NCI-H2227 treated with DMSO at 0.1 percent for 48 hours (cell line): Measurements from ENCODE around the gene CLIC5.
A peak's percentile ranks its signal among the peaks of the same experiment; 100 is the strongest.
"Not testable (repeated sequence)": the region's sequence is repeated elsewhere in the genome, so short reads cannot be mapped to it uniquely, and the experiment has no call there.

Experiments used
- DNase-seq: peaks from one replicate; lab custom pipeline; 2025; lab: John Stamatoyannopoulos, UW

Gene CLIC5

DNA sequence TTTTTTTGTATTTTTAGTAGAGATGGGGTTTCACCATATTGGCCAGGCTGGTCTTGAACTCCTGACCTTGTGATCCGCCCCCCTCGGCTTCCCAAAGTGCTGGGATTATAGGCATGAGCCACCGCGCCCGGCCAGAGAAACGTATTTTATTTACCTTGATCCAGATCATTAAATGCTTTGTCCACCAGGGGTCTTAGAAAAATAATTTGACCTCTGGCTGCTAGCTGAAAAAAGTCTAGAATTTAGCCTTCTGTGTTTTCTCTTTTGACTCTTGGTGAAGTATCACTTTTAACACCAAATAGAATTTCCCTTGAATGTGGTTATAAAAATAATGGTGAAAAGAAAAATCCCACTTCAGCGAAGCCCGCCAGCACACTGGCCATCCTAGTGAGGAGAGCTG, 89.2 kb downstream of the CLIC5 start:
- DNase-seq = not testable (repeated sequence)

DNA sequence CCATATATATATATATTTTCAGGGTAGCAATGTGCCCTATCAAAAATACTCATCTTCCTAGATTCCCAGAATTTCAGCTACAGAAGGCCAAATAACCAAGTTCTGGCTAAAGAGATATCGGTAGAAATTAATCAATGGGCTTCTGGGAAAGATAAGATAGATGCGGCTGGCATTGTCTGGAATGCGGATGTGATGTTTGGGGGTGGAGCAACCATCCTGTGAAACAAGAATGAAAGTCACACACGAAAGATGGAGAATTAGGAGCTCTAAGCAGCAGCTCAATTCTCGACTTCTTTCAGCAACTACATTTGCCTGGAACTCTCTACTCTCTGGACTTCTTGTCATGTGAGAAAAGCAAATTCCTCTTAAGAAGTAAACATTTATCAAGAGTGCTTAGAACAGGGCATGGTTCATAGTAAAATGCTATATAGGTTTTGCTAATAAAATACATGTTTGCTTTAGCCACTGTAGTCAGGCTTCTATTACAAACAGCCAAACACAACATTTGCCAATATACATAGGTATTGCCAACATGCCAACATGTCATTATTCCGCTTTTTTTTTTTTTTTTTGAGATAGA, 90.8 kb downstream of the CLIC5 start:
- no peak for DNase-seq

DNA sequence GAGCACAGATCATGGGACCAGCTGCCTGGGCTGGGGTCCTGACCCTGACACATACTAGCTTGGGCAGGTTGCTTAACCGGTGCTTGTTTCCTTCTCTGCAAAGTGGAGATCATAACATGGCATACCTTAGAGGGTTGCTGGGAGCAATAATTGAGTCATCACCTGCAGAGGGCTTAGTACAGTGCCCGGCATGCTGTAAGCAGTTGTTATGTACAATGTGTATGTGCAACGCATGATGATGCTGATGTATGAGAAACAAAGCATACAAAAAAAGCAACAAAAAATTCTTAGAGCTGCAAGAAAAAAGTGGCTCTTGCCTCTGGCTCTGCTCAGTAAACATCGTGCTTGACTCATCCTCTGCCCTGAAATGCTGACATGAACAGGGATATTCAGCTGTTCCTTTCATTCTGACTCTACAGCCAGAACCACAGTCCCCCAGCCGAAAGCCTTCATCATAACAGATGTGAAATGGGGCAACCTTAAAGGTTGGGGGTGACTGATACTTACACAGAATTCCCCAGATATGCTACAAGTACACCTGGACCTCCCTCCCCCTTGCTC, 91.7 kb downstream of the CLIC5 start:
- DNase-seq = no peak

DNA sequence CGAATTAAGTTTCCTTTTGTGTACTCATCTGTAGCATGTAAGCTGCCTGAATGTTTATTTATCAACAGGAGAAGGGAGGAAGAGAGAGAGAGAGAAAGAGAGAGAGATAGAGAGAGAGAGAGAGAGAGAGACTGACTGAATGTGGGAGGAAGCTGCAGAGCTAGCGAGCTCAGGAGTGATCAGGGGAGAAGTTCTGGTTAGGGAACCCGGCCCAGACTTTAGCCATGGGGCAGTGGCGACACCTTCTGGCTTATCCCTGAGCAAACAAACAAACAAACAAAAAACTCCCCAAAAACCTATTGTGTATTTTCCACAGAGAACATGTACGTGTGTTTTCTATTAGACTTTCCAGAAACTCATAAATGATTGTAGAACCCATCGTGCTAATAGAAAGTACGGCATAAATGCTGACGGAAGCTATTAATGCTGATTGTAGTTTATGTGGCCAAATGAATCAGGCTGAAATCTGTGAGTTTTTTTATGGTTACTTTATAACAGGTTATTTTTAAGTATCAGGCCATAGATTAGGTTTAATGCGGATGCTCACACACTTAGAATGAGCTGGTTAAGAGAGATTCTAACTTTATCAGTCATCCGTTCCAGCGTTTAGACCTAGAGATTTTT, 92.8 kb downstream of the CLIC5 start:
- DNase-seq = peak; percentile 71

DNA sequence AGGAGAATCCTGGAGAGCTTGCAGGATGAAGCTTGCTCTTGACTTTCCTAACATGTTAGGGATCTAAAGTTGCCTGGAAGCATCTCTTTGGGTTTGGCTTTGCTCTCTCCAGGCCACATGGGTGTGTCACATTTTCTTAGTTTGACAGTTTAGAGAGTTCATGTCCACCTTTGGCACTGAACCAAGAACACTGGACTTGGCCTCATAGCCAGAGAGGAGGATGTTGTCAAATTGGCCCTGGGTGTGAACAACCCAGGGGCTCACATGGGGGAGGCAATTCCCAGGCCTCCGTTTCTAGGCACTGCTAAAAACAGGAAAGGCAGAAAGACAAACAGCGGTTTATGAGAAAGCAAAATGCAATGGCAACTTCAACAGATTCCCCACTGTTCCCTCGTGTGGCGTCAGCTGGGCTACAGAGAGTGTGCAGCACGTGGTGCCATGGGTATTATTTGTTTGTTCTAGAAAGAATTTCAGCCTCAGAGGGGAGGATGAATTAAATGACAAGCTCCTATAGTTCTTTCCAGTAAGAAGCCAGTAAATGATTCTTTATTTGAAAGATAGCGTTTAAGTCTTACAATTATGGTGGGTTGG, 93.9 kb downstream of the CLIC5 start:
- no peak for DNase-seq

DNA sequence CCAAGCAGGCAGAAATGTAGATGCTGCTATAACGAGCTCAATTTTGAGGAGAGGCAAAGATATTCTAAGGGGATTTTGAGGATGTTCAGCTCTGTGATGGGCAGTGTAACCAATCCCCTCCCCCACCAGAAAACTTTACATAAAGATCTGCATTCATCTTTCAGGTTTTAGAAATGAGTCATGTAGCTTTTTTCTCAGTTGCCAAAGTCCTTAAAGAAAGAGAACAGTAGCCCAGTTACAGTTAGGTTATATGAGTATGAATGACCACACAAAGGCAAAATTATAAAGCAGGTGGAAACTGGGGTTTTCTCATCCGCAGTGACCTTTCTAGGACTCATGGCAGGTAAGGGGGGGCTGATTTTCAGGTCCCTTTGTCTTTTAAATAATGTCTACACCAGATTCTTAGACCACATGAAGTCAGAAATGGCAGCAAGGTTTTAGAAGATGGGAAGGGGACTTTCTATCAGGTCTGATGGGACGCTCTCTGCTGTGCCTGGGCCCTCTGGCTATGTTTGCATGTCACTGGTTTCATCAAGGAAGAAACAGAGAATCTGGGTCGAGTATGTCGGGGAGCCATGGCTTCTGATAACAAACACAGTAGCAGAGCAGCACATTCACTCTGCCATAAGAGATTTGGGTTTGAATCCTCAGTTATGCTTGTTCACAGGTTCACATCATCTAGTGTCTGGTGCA, 94.7 kb downstream of the CLIC5 start:
- DNase-seq = no peak

DNA sequence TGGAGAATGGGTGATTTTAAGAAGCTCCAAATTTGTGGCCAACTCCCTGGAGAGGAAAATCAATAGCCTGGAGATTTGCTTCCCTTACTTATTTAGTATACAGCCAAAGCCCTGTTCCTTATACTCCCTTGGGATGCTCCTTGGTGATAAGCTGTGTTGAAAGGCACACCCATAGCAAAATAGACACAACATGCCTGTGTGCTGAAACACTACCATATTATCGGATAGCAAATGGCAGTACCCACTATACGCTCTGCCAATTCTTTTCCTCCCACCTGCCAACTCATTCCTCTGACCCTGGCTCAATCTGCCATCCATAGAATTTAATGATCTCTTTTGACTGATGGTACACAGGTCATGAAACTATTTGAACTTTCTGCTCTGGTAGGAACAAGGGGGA, 98.2 kb downstream of the CLIC5 start:
- no peak for DNase-seq

DNA sequence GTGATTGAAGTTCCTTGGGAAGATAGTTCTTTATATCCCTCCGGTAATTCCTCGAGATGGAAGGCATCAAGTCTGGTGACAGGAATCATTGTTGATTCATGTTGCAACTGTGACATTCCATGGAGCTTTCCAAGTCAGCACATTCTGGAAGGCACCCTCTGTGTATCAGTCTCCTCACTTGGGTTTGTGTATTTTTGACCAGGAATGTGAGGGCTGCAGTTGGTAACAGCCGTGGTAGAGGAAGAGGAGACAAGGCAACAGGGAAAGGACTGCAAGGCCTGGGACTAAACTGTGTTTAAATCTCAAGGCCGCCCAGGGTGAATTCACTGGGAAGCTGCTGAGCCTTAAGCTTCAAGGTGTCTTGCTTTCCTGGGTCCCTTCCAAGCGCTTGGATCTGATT, 99.0 kb downstream of the CLIC5 start:
- DNase-seq = no peak

DNA sequence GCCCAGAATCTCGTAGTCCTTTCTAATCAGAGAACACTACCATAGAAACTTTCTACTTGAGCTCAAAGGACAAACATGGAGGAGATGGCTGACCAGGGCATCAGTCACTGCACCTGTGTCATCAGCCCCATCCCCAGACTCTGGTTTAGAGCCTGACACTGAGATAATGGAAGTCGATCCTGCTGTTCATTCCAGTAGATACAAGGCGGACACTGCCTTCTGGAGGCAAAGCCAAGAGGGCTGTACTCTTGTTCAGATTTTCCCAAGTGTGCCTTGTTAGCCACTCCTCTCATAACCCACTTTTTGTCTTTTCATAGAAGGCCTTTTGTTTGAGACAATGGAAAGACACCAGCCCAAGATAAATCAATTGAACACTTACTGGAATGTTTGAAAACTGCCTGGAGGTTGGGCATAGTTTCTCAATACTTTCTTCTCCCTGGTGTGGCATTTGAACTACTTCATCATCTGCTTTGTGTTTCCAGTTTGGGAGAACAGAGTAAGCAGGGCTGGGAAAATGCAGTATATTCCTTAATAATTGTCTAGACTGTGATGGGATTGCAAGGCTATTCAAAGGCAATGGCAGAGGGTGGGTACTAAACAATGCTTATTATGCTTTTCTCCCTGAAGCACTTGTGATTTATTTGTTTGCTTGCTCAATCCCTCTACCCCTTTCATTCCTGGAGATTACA, 99.7 kb downstream of the CLIC5 start:
- no peak for DNase-seq

DNA sequence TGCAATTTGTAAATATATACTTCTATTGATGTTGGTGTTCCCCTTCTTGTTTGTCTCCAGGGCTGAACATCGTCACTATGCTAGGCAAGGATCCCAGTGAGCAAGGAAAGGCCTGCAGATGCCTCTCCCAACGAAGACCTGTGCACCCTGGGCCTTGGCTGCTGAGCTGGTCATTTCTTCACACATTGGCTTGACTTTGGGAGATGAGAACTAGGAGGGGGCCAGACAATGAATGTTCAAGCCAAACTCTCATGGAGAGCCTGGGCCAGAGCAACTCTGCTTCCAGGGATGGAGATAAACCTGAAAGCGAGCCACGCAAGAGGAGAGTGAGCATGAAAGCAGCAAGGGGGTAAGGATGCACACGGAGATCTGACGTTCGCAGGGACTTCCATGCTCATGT, 104.0 kb downstream of the CLIC5 start:
- DNase-seq = no peak

DNA sequence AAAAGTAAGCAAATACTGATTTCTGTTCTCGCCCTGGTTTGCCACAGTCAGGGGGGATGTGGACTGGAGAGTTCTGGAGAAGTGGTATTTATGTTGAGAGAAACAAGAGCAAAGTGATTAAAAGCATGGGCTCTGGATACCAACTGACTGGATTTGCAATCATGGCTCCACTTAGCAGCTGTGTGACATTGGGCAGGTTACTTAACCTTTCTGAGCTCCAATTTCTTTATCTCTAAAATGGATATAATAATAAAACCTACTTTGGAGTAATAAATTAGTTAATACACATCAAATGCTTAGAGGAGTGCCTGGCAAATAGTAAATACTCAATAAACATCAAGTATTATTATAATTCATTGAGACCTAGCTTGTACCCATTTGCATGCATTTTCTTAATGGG, 111.7 kb downstream of the CLIC5 start:
- DNase-seq = no peak

DNA sequence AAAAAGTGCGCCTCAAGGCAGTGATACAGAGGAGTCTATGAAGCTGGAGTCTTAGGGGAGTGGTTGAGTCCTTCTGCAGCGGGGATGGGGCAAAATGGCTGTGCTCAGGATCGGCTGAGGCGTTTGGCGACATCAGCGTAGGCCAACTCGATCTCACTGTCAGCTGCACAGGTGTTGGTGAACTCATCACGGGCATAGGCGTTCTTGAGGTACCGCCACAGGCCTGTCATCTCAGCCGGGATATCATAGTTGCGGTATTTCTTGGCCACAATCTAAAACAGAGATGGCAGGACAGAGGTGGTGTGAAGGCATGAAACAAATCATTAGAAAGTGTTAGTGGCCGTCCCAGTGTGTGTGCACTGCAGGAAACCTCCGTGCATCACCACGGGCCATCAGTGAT, 112.7 kb downstream of the CLIC5 start:
- DNase-seq = no peak

DNA sequence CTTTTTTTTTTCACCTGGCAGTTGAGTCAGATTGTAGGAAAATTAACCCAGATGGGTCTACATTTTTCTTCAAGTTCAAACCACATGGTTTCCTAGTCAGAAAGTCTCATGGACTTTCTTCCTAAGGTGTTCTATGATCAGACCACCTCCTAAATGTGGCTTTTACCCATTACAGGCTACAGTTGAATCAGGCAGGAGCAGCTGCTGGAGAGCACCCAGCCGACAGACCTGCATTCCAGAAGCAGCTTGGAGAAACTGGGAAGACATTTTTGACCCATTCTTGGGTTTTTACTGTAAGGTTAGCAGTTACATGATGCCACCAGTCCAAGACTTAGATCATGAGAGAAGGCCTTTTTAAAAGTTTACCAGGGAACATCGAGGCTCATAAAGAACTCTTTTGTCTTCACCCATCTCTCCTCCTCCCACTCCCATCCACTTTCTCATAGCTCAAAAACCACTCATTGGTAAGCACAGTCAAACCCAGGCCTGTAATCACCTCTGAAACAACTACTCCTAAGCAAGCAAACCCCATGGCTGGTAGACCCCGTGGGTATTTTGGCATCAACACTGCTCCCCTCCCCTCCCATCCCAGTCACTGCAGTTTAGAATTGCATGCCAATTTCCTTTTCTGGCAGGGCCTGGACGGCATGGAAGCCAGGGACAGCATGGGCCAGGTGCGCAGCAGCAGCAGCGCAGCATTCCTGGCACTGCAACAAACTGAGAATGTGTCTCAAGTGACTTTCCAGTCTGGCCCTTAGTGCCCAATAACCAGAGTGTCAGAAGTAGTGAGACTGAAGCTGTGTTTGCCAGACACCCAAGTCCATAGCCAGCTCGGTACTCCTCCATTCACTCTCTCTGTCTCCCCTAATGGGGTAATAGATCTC, 113.7 kb downstream of the CLIC5 start:
- no peak for DNase-seq

DNA sequence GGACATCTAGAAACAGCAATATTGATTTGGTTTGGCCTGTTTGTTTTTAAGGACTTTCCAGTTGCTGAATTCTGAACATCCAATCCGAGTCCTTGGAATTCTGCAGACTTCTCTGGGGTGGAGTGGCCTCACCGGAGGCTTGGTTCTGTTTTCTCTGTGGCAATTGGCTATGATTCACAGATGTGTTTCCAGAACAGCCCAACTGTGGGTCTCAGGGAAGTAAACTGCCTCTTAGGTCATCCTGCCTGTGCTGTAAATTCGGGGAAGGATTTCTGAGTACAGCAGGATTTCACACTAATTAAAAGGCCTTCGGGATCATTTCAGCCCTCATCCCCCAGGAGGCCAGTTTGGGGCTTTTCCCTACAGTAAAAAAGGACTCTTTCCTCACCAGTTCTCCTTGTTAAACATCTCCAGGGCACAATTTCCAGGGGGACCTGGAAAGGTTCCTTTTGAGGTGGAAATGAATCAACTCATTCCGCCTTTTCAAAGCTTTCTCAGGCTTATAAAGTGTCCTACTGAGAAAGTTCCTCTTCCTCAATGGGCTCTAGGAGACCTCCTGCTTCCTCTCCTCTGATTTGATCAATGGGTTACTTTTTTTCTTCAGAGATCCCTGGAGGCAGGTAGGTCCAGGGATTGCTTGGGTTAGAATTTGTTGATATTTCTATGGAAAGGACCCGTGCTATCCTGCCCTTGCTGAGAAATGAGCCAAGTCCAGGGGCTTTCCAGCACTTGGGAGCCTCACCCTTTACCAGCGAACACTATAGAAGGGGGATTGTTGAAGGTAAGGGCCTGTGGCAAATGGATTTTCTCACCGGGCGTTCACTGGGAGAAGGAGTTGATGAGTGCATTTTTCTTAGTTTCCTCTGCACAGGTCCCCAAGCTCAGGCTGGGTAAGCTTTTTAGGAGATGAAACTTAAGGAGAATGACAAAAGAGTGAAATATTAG, 114.6 kb downstream of the CLIC5 start:
- no peak for DNase-seq

DNA sequence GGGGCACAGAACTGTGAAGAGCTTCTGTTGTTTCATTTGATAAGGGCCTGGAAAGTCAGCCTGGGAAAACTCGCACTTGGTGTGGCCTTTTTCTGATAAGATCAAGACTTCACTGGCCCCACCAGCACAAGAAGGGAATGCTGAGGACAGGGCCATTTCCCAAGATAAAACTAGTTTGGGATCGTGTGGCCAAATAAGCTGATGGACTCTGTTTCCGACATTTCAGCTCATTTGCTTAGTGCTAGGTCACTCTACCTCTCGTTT, 116.0 kb downstream of the CLIC5 start:
- DNase-seq = no peak

DNA sequence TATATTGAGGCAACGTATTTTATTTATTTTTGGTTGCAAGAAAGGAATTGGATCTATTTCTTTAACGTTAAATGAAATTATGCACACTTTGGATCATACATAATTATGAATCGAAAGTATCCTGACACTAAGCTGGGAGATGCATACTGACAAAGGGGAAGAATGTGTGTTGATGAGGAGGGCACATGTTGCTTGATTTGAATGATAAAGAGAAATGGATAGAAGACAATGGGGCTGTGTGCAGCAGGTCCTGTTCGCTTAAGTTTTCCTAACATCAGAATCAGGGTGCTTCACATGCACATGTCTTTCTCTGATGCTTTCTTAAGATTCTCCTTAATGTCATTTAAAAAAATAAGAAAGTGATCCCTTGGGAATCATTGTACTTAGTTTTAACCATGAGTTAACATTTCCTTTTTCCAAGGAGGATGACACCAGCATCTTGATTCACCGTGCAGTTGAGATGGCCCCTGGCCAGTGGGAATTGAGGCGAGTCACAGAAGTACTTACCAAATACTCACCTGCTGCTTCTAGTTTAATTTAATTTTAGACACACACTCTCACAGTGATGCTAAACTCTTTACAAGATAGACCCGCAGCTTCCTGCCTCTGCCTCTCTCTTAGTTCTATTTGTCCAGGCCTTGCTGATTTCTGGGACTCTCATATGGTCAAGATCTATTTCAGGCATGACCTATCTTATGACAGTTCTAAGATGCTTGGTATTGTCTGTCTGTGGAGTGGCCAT, 116.5 kb downstream of the CLIC5 start:
- DNase-seq = no peak

DNA sequence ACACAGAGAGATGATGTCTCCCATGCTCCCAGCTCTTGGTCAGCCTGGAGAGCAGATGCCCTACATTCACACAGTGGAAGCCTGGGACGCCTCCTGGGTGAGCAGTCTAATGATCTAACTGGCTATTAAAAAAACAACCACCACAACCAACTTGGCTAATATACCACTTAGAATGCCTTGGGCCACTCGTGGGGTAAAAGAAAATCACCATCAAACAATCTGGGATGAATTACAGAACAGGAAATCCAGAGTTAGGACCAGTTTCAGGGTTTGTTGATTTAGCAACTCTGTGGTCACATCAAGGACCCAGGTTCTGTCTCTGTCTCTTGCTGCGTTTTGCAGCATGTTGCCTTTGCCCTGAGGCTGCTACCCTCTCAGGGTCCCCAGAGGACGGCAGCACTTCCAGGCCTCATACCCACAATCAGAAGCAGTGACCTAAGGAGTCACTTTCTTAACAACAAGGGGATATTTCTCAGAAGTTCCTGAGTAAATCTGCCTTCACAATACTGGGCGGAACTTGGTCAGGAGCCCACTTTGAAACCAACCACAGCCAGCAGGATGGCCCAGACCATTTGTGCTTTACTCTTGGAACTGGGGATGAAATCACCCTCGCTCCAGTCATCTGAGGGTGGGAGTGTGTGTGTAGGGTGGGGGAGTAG, 118.7 kb downstream of the CLIC5 start:
- DNase-seq = no peak

DNA sequence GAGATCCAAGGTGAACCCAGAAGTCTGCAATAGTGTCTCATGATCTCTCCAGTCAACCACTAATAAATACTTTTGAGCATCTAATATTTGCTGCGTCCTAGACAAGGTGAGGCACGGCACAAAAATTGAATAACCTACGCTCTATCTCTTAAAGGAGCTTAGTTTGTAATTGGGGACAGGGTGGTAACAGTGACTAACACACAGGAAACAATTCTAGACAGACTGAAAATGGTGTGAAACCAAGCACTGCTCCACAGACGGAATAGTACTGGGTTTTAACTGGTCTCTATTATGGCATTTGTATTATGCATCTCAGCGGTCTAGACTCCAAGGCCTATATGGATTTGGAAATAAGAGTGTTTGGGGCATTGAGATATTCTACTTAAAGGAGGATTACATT, 120.1 kb downstream of the CLIC5 start:
- DNase-seq = no peak

DNA sequence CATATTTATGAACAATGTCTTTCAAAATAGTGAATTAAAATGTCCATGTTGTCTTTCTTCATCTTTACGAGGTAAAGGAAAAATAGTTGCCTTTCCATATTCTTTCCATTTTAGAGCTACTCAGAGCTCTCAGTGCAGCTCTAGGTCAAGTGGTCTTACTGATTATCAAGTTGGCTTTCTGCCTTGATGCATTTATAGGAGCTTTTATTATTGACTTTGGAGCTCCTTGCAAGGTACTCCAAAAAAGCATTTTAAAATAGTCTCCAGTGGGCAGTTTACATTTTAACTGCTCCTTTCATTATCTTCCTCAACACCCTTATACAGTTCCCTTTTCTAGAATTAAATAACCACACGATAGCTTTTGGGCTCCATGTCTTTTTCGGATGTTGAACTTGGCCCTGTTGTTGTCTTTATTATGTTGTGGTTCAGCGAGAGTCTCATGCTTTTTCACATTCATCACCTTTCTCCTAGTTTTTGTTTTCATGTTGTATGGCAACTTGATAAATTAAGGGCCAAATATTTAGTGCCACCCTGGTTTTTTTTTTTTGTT, 122.9 kb downstream of the CLIC5 start:
- DNase-seq = peak; percentile 24
